ENCODE results near the gene CUEDC2. TPM values are rescaled to one million over a fixed set of nuclear protein-coding genes. Genes with fewer than 3 reads are reported as not detected.

Gene CUEDC2
- total and polyA plus RNA-seq, 8 donors = 47.0 to 81.0 (median 71.7) TPM

GRCh38 chr10:102394079-102394800 is 38.1 kb downstream of the CUEDC2 start:
- peaks cover 0 to 26% of the 10 kb centered on the region in 2 donors for H3K36me3 ChIP-seq
- H3K27ac ChIP-seq = peak overlapping the region; percentile 96
- intact Hi-C loops (cut with DNase I) = loop anchor here in 1 of 2 donors (10.0 kb wide), 1 partner anchor 201 kb away; no protein-coding TSS in a partner anchor
- DNase-seq = peak; percentile 91 to 98 (median 96)
- TF ChIP-seq CTCF (IDR thresholded peaks at IDR 0.05) = no peak
- no peaks in the 10 kb centered on the region for H3K27me3 ChIP-seq
- peak; percentile 88 for ATAC-seq
- H3K9me3 ChIP-seq = no peaks in the 10 kb centered on the region
- H3K4me3 ChIP-seq = peak overlapping the region; percentile 44 to 72
- peaks cover 13 to 46% of the 10 kb centered on the region in 2 donors for H3K4me1 ChIP-seq

- peak overlapping the region; percentile 44 to 72 for H3K4me3 ChIP-seq
- intact Hi-C loops (cut with DNase I) = loop anchor here in 1 of 2 donors (10.0 kb wide), 1 partner anchor 201 kb away; no protein-coding TSS in a partner anchor
These were observed 38.8 kb downstream of the CUEDC2 start for GRCh38 chr10:102393411-102394078.

GRCh38 chr10:102392306-102392705 is 40.1 kb downstream of the CUEDC2 start:
- Histone ChIP-seq H3K36me3 (peaks cover 0 to 10% of the 10 kb centered on the region in 2 donors), H3K4me3 (no peak overlapping the region), H3K4me1 (peaks cover 10 to 26% of the 10 kb centered on the region in 2 donors), H3K27ac (no peak overlapping the region), H3K9me3 (no peaks in the 10 kb centered on the region), H3K27me3 (no peaks in the 10 kb centered on the region)
- DNase-seq = no peak
- no peak for ATAC-seq
- TF ChIP-seq CTCF (IDR thresholded peaks at IDR 0.05) = no peak
- intact Hi-C loops (cut with DNase I) = loop anchor here in 1 of 2 donors (10.0 kb wide), 1 partner anchor 202 kb away; no protein-coding TSS in a partner anchor

More at GRCh38 chr10:102393411-102394078, 38.8 kb downstream of the CUEDC2 start:
- Histone ChIP-seq H3K27ac (peak overlapping the region; percentile 96), H3K4me1 (peaks cover 10 to 39% of the 10 kb centered on the region in 2 donors), H3K27me3 (no peaks in the 10 kb centered on the region), H3K36me3 (peaks cover 0 to 22% of the 10 kb centered on the region in 2 donors), H3K9me3 (no peaks in the 10 kb centered on the region)
- peak; percentile 91 to 95 for TF ChIP-seq CTCF (IDR thresholded peaks at IDR 0.05)
- no peak for DNase-seq
- no peak for ATAC-seq

GRCh38 chr10:102389894-102390293 is 42.5 kb downstream of the CUEDC2 start:
- DNase-seq (no peak), ATAC-seq (no peak)
- intact Hi-C loops (cut with DNase I) = loop anchor here in 1 of 2 donors (10.0 kb wide), 1 partner anchor 205 kb away; no protein-coding TSS in a partner anchor

More at GRCh38 chr10:102389894-102390293, 42.5 kb downstream of the CUEDC2 start:
- H3K27me3 ChIP-seq = no peaks in the 10 kb centered on the region
- H3K27ac ChIP-seq = no peak overlapping the region
- no peaks in the 10 kb centered on the region for H3K9me3 ChIP-seq
- no peak overlapping the region for H3K4me3 ChIP-seq
- no peak for TF ChIP-seq CTCF (IDR thresholded peaks at IDR 0.05)
- no peaks in the 10 kb centered on the region for H3K36me3 ChIP-seq
- peaks cover 9 to 21% of the 10 kb centered on the region in 2 donors for H3K4me1 ChIP-seq
